Astrocyte (in vitro differentiated cells and primary cell): Measurements from ENCODE around the gene UBA52. TPM values are rescaled to one million over a fixed set of nuclear protein-coding genes. Genes with fewer than 3 reads are reported as not detected.
A peak's percentile ranks its signal among the peaks of the same experiment; 100 is the strongest.

Experiments
- DNase-seq: peaks from one replicate; pipeline ENCODE4 v3.0.0-alpha.2; 2010; ENCODE audit warnings: low read depth
- FAIRE-seq: peaks from 2 replicates; lab custom pipeline; 2011; peaks lifted over from hg19 to GRCh38; lab: Jason Lieb, UNC
- H2AFZ ChIP-seq: 2 replicates; pipeline ENCODE4 v1.6.0; 2012; ENCODE audit warnings: low read depth, low read length, inconsistent platforms
- H3K27ac ChIP-seq: 2 replicates; pipeline ENCODE4 v1.5.1; 2011; ENCODE audit warnings: low read depth, low read length, inconsistent platforms
- H3K27me3 ChIP-seq: 2 replicates; pipeline ENCODE4 v1.6.0; 2011; ENCODE audit warnings: low read length, inconsistent platforms; ENCODE audit not compliant: insufficient read depth
- H3K36me3 ChIP-seq: 2 replicates; pipeline ENCODE4 v1.5.1; 2011; ENCODE audit warnings: low read length, inconsistent platforms; ENCODE audit not compliant: insufficient read depth
- H3K4me1 ChIP-seq: 2 replicates; pipeline ENCODE4 v1.5.1; 2011; ENCODE audit warnings: low read length, inconsistent platforms; ENCODE audit not compliant: insufficient read depth
- H3K4me2 ChIP-seq: 2 replicates; pipeline ENCODE4 v1.6.0; 2012; ENCODE audit warnings: low read length, inconsistent platforms
- H3K4me3 ChIP-seq: 2 replicates; pipeline ENCODE4 v1.5.1; 2011; ENCODE audit warnings: low read depth, mild to moderate bottlenecking, low read length, inconsistent platforms; ENCODE audit not compliant: insufficient read depth
- H3K79me2 ChIP-seq: 2 replicates; pipeline ENCODE4 v1.6.0; 2012; ENCODE audit warnings: mild to moderate bottlenecking, low read length, inconsistent platforms; ENCODE audit not compliant: insufficient read depth
- H3K9ac ChIP-seq: 2 replicates; pipeline ENCODE4 v1.6.0; 2012; ENCODE audit warnings: mild to moderate bottlenecking, low read length, inconsistent platforms
- H3K9me3 ChIP-seq: 2 replicates; pipeline ENCODE4 v1.5.1; 2012; ENCODE audit warnings: low read depth, mild to moderate bottlenecking, low read length, inconsistent platforms; ENCODE audit not compliant: insufficient read depth
- H4K20me1 ChIP-seq: 2 replicates; pipeline ENCODE4 v1.6.0; 2012; ENCODE audit warnings: low read length, inconsistent platforms; ENCODE audit not compliant: insufficient read depth
- H3K27ac Mint-ChIP-seq: one replicate; pipeline ENCODE4 v1.8.0; 2021; ENCODE audit warnings: mild to moderate bottlenecking, mixed read lengths; ENCODE audit not compliant: unreplicated experiment
- H3K27me3 Mint-ChIP-seq: one replicate; pipeline ENCODE4 v1.8.0; 2021; ENCODE audit warnings: low read depth, mixed read lengths; ENCODE audit not compliant: unreplicated experiment
- H3K36me3 Mint-ChIP-seq: one replicate; pipeline ENCODE4 v1.8.0; 2021; ENCODE audit warnings: low read depth, mixed read lengths; ENCODE audit not compliant: unreplicated experiment
- H3K4me1 Mint-ChIP-seq: one replicate; pipeline ENCODE4 v1.8.0; 2021; ENCODE audit warnings: low read depth, mixed read lengths; ENCODE audit not compliant: unreplicated experiment
- H3K4me3 Mint-ChIP-seq: one replicate; pipeline ENCODE4 v1.8.0; 2021; ENCODE audit warnings: mild to moderate bottlenecking, moderate library complexity, mixed read lengths; ENCODE audit not compliant: unreplicated experiment
- H3K9me3 Mint-ChIP-seq: one replicate; pipeline ENCODE4 v1.8.0; 2021; ENCODE audit warnings: mild to moderate bottlenecking, mixed read lengths; ENCODE audit not compliant: unreplicated experiment
- EZH2 ChIP-seq: IDR thresholded peaks from 2 replicates; pipeline ENCODE4 v1.6.1; 2012; ENCODE audit warnings: mild to moderate bottlenecking, low read length, inconsistent platforms; ENCODE audit not compliant: insufficient read depth
- total RNA-seq: library from RNA; stranded (reverse); gene quantifications from 2 replicates; pipeline ENCODE4 v1.2.1, GENCODE V29; 2021
- TF ChIP-seq, protein P1 (sequence below): IDR thresholded peaks from 2 replicates; pipeline ENCODE4 v1.5.1; 2011; ENCODE audit warnings: low read depth, mild to moderate bottlenecking, inconsistent platforms, low read length, moderate library complexity; ENCODE audit not compliant: insufficient read depth

UBA52 gene
- total RNA-seq, 1 donor from 2014 or later: 1,287 TPM

DNA sequence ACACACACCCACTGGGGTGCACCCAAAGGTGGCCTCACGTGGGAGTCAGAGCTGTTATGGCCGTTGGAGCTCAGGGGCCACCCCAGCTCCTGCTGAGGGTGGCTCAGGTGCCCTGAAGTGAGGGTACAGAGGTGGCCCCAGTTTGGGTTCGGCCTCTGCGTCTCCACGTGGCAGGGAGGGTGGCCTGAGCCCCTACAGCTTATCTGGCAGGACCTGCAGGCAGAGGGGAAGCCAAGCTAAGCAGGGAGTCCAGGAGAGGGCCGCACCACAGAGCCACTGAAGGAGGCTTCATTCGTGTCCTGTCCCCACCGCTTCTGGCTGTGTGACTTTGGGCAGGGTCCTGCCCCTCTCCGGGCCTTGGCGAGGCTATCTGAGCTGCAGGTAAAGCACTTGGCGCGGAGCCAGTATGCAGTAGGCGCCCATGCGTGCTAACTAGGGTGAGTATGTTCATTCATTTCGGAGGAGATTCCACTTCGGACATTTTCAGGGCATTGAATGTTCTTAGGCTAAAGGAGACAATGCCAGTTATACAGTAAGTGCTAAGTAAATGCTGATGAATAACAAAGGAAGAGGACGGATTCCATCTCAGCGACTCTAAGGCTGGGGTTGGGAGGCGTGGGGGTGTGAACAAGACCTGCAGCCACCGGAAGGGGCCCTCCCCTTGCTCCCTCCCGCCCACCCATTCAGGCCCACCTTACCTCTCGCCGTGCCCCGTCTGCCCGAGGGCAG is 21.9 kb downstream of the UBA52 start:
- Histone ChIP-seq H3K27ac (no peak overlapping the region), H3K4me3 (no peak overlapping the region), H3K79me2 (no peaks in the 10 kb centered on the region), H2AFZ (no peak overlapping the region), H3K4me2 (peak overlapping the region; percentile 86), H3K4me1 (peaks cover 19% of the 10 kb centered on the region), H3K27me3 (no peaks in the 10 kb centered on the region), H3K36me3 (no peaks in the 10 kb centered on the region), H4K20me1 (peaks cover 30% of the 10 kb centered on the region), H3K9ac (no peak overlapping the region), H3K9me3 (no peaks in the 10 kb centered on the region)
- H3K27me3 Mint-ChIP-seq: peaks cover 14% of the 10 kb centered on the region
- FAIRE-seq: no peak
- TF ChIP-seq, protein P1, sequence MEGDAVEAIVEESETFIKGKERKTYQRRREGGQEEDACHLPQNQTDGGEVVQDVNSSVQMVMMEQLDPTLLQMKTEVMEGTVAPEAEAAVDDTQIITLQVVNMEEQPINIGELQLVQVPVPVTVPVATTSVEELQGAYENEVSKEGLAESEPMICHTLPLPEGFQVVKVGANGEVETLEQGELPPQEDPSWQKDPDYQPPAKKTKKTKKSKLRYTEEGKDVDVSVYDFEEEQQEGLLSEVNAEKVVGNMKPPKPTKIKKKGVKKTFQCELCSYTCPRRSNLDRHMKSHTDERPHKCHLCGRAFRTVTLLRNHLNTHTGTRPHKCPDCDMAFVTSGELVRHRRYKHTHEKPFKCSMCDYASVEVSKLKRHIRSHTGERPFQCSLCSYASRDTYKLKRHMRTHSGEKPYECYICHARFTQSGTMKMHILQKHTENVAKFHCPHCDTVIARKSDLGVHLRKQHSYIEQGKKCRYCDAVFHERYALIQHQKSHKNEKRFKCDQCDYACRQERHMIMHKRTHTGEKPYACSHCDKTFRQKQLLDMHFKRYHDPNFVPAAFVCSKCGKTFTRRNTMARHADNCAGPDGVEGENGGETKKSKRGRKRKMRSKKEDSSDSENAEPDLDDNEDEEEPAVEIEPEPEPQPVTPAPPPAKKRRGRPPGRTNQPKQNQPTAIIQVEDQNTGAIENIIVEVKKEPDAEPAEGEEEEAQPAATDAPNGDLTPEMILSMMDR: no peak
- no peak for TF ChIP-seq EZH2
- no peaks in the 10 kb centered on the region for H3K9me3 Mint-ChIP-seq
- DNase-seq: no peak
- H3K4me3 Mint-ChIP-seq: peak overlapping the region; percentile 72
- no peaks in the 10 kb centered on the region for H3K36me3 Mint-ChIP-seq
- peaks cover 9% of the 10 kb centered on the region for H3K4me1 Mint-ChIP-seq
- H3K27ac Mint-ChIP-seq: no peak overlapping the region

DNA sequence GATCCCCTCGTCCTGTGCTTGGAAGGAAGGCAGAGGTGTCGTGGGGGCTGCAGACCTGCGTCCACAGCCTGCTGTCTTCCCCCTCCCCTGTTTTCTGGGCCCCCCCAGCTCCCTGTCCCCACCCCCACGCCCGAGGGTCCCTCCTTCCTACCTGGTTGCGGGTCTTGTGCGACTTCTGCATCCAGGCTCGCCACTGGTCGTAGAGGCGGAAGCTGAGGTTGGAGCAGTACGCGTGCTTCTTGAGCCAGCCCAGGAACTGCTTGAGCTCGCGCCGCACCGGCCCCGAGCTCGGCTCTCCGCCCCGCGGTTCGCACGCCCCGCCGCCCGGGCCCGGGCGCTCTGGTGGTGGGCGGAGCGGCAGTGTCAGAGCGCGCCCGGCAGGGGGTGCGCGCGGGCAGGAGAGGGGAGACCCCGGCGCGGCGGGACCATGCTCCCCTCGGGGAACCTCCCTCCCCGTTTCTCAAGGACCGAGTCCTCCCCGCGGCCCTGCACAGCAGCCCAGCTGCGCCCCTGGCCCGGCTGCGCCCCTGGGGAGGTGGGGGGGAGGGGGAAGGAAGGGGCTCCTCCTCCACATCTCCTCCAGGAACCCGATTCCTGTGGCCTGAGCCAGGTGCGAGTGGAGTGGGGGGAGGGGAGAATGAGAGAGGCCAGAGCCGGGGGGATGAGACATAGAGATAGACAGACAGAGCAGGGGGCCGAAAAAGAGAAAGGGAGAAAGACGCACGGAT is 22.6 kb downstream of the UBA52 start:
- Histone ChIP-seq H4K20me1 (peaks cover 30% of the 10 kb centered on the region), H3K9me3 (no peaks in the 10 kb centered on the region), H3K36me3 (no peaks in the 10 kb centered on the region), H3K9ac (peak overlapping the region; percentile 49), H3K27me3 (no peaks in the 10 kb centered on the region), H2AFZ (peak overlapping the region; percentile 52), H3K4me3 (peak overlapping the region; percentile 10), H3K27ac (no peak overlapping the region), H3K4me2 (peak overlapping the region; percentile 86), H3K4me1 (peaks cover 17% of the 10 kb centered on the region), H3K79me2 (no peaks in the 10 kb centered on the region)
- H3K27me3 Mint-ChIP-seq: peaks cover 17% of the 10 kb centered on the region
- peak; percentile 59 for DNase-seq
- no peaks in the 10 kb centered on the region for H3K36me3 Mint-ChIP-seq
- H3K4me3 Mint-ChIP-seq: peak overlapping the region; percentile 76
- H3K9me3 Mint-ChIP-seq: no peaks in the 10 kb centered on the region
- peaks cover 9% of the 10 kb centered on the region for H3K4me1 Mint-ChIP-seq
- no peak for FAIRE-seq
- TF ChIP-seq, protein P1: peak; percentile 31
- TF ChIP-seq EZH2: no peak
- no peak overlapping the region for H3K27ac Mint-ChIP-seq
